GM19238 (cell line): Measurements from ENCODE around the gene IRF2.
"Not testable (repeated sequence)": the region's sequence is repeated elsewhere in the genome, so short reads cannot be mapped to it uniquely, and the experiment has no call there.

ENCODE experiments used
- DNase-seq: peaks from one replicate; pipeline ENCODE4 v3.0.0; 2011; ENCODE audit warnings: low spot score; ENCODE audit not compliant: insufficient read length

The IRF2 gene

GRCh38 chr4:184348311-184349233 lies 125.8 kb downstream of the IRF2 start:
- no peak for DNase-seq

DNA sequence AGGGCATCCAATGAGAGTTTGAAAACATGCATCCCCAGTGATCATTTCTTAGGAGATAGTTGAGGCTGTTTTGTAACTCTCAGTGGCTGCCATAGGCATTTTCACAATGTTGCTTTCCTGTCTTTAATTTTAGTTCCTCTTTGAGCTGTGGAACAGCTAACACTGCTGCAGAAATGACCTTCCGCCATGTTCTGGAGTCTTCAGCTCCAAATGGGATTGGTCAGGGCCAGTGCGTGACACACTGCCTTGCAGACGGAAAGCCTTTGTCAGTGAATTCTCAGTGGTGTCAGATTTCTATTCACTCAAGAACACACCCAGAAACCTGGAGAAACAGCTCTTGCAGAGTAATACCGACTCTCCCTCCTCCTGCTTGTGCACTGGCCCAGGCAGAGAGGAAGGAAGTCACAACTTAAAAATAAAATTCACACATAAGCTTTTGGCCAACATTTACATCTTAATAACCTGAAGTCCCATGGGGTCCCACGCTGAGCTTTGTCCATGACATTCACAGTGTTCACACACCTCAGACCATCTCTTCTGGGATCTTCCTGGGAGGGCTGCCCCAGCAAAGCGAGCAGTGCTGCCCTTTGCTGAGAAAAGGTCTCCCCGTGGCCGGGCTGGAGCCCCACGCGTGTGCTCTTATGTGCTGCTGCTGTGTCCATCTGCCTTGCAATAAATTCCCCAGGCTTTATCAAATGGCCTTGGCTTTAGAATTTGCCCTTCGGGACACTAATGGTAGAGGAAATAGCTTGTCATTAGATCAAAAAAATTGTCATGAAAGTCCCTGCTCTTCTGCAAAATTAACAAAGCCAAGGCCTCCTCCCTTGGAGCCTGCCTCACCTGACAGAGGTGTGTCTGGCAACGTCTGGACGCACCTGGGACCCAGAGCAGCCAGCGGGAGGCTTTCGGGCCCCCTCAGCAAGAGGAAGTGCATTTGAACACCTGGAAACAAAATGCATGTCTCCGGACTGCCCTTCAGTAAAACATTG lies 126.8 kb downstream of the IRF2 start:
- DNase-seq, result no peak

DNA sequence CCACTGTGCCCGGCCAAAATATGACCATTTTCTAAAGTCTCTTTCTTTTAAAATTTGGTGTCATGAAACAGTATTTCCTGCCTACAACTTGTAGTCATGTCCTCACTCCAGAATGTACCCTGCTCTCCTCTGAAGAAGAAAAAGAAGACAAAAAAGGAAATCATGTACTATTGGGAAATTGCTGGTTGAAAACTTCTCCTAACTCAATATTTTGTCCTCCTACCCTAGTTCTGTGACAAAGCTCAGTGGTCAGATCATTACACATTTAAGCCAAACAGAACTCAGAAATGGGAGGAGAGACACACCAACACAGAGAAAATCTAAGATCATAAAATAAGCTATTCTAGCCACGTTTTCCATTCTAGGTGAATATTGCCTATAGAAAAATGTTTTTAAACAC lies 127.7 kb downstream of the IRF2 start:
- no peak for DNase-seq

GRCh38 chr4:184346273-184346672 lies 128.1 kb downstream of the IRF2 start:
- DNase-seq, result not testable (repeated sequence)

- no peak for DNase-seq
Measured at GRCh38 chr4:184345573-184345922, 128.8 kb downstream of the IRF2 start.

GRCh38 chr4:184344899-184345572 lies 129.3 kb downstream of the IRF2 start:
- no peak for DNase-seq

DNA sequence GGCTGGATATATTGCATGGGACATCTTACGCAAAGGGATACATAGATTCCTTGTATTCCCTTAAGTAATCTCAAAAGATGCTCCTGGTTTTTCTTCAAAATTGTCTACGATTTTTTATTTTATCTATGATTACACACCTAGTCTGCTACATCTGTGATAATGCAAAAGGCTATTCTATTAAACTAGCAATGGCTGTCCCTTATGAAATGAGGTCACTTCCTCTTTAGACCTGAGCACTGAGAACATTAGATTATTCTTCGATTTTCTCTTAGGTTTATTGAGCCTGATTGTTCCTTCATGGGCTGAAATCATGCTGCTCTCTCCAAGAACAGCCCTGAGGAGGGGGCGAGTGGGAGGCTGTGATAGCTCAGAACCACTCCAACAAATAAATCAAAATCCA lies 129.9 kb downstream of the IRF2 start:
- DNase-seq, result no peak

DNA sequence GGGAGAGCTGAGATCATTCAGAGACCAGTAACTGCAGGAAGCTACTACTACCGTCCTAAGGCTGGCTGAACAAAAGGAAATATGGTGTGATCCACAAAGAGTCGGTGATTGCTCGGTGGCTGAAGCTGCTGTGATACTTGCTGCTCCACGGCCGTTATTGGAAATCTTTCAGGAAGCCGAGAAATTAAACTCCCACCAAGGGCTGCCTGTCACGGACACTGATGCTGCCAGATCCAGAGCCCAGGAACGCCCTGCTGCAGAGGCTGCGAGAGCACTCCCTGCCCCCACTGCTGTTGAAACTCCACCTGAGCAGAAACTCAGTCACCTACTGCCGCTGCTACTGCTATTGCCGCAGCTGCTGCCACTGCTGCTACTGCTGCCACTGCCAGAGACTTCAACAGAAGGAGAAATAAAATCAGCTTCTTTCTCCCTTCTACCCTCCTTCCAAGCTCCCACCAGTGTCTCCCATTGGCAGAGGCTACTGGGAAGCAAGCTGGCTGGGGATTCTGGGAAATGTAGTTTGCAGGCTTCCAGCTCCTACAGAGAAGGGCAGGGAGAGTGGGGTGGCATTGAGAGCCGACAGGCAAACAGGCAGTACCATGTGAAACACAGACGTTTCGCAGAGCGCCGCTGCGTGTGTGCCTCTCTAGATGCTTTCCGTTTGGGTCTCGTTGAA lies 130.7 kb downstream of the IRF2 start:
- no peak for DNase-seq

DNA sequence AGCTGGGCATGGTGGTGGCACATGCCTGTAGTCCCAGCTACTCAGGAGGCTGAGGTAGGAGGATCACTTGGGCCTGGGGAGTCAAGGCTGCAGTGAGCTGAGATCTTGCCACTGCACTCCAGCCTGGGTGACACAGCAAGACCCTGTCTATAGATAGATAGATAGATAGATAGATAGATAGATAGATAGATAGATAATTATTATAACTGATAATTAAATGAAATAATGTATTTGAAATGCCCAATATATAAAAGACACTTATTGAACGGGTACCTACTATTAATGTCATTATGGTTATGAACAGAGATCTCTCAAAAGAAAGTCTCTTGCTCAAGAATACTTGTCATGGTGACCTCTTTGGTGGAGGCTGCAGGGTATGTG lies 131.5 kb downstream of the IRF2 start:
- not testable (repeated sequence) for DNase-seq

DNA sequence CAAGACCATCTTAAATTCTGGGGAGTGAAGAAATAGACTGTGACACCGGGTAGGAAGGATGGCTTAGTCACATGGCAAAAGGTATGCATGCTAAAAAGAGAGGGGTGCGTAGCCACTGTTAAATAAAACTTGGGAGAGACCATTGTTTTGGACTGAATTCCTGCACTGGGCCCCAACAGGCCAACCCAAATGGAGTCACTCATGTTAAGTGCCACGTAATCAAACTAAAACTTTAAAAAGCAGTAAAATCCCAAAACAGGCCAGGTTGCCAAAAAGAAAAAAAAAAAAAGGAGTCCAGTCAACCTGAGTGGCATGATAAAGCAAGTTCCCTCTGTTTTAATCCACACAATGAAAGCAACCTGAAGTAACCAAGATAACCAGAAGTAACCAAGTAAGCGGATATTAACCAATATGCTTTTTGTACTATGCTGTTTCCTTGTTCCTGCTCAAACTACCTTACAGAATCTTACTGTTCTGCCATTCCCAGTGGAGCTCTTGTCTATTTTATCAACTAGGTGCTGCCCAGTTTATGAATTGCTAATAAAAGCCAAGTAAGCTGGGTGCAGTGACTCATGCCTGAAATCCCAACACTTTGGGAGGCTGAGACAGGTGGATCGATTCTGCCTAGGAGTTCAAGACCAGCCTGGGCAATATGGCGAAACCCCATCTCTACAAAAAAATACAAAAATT lies 132.0 kb downstream of the IRF2 start:
- no peak for DNase-seq

GRCh38 chr4:184339398-184340193 lies 134.8 kb downstream of the IRF2 start:
- DNase-seq, result not testable (repeated sequence)

- no peak for DNase-seq
Measured at GRCh38 chr4:184337907-184338306, 136.4 kb downstream of the IRF2 start.
